ENCODE measurements around the gene RNU6-1.

Gene RNU6-1

DNA sequence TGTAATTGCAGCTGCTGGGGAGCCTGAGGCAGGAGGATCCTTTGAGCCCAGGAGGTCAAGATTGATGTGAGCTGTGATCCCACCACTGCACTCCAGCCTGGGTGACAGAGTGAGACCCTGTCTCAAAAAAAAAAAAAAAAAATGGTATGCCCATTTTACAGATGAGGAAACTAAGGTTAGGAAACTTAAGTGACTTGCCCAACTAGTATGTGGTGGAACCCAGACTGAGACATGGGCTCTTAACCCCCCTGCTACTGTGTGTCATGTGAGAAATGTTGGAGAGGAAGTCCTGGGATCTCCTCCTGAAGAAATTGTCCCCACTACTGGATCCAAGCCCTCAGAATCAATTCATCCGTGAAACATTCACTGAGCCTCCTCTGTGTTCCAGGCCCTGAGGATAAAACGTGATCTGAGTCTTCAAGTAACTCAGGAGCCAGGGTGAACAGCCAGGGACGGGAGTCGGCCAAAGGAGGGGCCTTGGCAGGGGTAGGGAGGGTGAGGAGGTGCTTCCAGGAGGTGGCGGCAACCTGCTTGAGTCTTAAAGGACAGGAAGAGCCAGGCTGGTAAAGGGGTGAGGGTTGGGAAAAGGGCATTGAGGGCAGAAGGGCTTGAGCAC, 19.6 kb upstream of the RNU6-1 start:
- no peak for DNase-seq (ENCODE audit: low spot score)

DNA sequence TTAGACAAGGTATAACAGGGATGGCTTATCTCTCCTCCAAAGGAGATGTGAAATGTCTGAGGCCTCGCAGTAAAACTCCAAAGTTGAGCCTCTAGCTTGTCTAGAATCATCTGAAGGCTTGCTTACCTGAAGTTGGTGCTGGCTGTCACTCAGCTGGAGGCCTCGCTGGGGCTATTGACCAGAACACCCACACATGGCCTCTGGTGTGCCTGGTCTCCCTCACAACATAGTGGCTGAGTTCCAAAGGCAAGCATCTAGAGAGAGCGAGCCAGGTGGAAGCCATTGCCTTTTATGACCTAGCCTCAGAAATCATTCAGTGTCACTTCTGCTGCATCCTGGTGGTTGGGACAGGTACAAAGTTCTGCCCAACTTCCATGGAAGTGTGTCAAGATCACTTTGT, 17.4 kb upstream of the RNU6-1 start:
- DNase-seq (ENCODE audit: low spot score): no peak

DNA sequence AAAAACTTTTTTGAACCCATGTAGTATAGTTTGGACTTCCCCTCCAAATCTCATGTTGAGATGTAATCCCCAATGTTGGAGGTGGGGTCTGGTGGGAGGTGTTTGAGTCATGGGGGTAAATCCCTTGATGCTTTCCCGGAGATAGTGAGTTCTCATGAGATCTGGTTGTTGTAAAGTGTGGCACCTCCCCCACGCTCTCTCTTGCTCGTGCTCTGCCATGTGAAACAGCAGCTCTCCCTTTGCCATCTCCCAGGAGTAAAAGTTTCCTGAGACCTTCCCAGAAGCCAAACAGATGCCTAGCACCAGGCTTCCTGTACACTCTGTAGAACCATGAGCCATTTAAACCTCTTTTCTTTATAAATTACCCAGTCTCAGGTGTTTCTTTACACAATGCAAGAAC, 16.0 kb upstream of the RNU6-1 start:
- no peak for DNase-seq (ENCODE audit: low spot score)

DNA sequence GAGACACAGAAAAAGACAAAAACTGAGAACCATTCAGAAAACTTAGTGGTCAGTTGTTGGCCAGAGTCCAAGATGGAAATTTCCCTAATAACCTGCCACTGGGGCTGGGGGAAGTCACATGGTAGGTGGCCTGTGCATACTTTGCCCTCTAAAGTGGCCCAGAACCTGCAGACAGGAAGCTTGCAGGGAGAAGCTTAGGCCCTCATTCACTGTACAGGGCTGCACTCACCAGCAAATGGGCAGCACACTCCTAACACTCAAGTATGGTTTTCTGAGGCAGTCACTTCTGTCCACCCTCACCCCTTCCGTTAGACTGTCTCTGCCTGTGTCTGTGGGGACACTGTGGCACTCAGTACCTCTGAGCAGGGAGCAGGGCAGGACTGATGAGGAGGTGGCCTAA, 14.5 kb upstream of the RNU6-1 start:
- no peak for DNase-seq (ENCODE audit: low spot score)

DNA sequence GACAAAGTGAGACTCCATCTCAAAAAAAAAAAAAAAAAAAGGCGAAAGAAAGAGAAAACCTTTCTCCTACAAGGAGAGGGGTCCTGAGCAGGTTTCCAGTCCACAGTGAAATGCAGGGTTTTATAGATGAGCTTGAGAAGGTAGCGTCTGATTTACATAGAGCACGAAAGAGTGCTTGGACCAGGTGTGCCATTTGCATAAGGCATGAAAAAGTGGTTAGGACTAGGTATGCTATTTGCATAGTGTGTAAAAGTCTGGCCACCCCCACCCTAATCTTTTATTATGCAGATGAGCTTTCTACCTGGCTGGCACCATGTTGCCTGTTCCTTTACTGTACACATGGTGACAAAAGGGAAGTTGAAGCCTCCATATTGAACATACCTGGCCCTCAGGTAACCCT, 13.6 kb upstream of the RNU6-1 start:
- DNase-seq (ENCODE audit: low spot score): no peak

DNA sequence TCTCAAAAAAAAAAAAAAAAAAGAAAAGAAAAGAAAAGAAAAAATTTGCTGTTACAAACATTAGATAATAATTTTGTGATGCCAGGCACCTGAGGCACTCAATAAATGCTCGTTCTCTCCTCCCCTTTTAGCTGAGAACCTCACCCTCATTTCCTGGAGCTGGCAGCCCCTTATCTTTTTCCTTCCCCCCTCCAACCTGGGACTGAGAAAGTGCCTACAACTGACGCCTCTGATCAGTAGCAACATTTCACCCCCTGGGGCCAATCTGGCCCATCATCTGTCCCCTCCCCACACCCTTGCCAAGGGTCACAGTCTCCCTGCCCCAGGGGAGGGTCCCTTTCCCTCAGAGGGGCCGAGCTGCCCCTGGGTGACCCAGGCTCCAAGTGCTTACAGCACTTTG, 12.6 kb upstream of the RNU6-1 start:
- no peak for DNase-seq (ENCODE audit: low spot score)

DNA sequence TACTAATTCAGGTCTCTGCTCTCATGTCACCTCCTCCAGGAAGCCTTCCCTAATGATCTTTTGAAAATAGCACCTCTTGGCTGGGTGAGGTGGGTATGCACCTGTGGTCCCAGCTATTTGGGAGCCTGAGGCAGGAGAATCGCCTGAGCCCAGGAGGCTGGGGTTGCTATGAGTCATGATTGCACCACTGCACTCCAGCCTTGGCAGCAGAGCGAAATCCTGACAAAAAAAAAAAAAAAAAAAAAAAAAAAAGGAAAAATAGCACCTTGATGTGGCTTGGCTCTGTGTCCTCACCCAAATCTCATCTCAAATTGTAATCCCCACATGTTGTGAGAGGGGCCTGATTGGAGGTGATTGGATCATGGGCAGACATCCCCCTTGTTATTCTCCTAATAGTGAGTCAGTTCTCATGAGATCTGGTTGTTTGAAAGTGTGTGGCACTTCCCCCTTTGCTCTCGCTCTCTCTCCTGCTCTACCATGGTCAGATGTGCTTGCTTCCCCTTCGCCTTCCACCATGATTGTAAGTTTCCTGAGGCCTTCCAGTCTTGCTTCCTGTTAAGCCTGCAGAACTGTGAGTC, 11.2 kb upstream of the RNU6-1 start:
- no peak for DNase-seq (ENCODE audit: low spot score)

DNA sequence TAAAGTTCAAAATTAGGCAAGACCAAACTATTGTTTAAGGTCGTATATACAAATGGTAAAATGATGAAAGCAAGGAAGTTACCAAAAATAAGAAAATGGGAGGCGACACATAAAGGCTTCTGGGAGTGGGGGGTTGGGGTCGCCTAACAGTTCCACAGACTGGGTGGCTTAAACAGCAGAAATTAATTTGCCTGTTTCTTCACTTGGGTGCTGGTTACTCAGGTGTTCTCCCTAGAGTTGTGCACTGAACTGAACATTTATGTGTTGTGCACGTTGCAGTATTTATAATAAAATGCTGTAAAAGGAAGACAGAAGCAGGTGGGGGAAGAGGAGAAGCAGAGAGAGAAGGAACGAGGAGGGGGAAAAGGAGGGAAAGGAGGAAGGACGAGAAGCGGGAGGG, 10.5 kb upstream of the RNU6-1 start:
- no peak for DNase-seq (ENCODE audit: low spot score)

DNA sequence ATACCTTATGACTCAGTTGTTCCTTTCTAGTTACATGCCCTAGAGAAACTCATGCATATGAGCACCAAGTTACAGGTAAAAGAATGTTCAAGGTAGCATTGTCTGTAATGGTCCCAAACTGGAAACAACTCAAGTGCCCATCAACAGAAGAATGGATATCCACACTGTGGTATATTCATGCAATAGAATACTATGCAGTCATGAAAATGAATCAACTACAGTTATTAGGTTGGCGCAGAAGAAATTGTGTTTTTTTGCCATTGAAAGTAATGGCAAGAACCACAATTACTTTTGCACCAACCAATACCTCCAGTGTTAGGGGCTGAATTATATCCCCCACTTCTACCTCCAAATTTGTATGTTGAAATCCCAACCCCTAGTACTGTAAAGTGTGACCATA, 9.7 kb upstream of the RNU6-1 start:
- no peak for DNase-seq (ENCODE audit: low spot score)

DNA sequence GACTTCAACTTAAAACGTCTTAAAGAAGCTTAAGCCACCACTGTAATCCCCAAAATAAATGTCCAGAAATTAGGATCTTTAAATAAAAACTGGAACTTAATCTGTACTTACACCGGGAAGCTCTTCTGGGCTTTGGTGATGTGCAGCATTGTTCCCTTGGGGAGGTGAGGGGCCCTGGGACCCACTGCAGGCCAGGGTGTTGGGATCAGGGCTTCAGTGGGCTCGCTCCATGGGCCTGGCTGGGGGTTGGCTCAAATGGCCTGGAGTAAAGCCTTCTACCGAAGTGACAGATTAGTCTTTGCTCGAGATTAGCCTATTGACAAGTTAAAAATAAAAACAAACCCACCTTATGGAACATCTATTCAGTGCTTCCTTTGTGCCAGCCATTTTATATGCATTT, 6.1 kb upstream of the RNU6-1 start:
- no peak for DNase-seq (ENCODE audit: low spot score)

DNA sequence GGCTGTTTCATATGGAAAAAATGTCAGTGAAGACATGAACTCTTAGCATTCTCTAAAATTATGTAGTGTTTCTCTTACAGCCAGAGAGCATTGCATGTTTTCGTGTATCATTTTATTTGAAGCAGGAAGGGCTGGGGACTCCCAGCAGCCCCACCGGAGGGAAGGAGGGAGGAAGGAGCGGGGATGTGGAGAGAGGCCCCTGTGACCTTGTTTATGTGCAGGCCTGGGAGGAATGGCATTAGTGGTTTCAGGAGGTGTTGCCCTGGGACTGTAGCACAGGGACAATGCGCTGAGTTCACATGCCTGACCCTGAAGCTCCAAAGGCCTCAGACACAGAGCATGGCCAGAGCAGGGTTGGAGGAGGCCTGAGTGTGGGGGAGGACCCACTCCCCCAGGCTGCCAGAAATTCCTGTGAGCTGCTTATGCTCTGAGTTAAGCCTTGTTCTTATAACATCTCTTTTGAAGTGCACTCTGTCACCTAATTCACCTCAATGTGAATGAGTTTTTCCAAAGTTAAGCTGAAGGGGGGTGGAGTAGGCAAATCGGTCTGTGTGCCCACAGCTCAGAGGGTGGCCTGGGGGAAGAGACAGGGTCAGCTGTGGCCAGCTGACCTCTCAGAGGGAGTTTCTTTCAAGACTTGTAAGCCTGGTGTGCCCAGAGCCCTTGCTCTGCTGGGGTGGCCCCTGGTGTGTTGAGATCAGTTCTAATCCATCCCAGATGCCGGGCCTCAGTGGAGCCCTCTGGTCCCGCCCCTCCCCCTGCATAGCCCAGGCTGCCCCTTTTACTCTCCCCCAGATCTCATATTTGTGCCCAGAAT, 3.9 kb upstream of the RNU6-1 start:
- DNase-seq (ENCODE audit: low spot score): no peak

DNA sequence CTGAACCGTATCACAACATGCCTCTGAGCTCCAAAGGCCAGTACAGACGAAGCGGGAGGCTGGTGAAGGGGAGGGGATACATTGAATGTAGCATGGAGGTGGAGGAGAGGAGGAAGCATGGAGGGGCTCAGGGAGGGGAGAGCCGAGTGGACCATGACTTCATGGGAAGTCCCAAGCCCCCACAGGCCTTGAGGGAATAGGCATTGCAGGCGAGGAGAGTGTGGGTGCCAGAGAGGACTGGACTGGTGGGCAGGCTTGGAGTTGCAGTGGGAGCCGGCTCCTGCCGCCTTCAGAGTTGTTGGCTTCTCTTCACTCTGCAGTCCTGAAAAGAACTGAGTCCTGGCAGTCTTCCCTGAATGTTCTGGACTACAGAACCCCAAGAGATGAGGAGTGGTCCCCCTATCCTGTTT, 3.3 kb upstream of the RNU6-1 start:
- DNase-seq (ENCODE audit: low spot score): peak; percentile 45

DNA sequence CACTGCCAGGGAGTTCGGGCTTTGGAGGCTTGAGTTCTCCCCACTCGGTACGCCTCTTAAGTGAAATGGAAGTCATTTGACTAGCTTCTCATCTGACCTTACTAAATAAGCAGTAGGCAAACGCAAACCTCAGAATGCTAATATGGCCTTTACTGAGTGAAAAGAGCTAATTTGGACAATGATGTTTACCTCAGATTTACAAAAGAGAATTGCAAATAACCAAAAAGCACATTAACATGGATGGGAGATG, 1.6 kb upstream of the RNU6-1 start:
- DNase-seq (ENCODE audit: low spot score): no peak

DNA sequence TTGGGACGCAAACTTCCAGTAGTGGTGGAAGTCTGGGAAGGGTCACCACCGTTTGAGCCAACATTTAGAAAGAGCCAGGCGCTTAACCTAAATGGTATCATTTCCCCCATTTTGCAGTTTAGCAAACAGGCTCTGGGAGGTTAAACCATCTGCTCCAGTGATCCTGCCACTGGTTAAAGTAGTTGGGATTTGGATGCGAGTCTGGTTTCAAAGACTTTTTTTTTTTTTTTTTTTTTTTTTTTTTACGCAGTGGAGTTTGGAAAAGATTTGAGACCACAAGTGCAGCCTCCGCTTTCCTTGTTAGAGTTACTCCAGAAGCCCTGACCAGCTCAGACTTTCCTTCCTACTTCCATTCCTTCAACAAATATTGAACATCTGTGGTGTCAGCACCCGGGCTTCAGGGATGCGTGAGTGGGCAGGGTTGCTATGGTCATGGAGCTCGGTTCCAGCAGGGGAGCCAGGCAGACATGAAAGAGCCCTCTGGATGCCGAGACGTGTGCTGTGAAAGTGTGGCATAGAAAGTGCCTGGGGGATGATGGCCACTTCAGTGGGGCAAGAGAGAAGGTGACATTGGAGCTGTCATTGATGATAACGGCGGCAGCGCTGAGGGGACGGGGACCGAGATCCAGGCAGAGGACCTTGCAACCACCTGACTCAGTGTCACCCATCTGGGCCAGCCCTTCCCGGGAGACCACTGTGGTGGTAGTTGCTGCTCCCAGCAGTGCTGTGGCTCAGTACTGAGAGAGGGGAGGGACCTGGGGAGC, 1.1 kb upstream of the RNU6-1 start:
- DNase-seq (ENCODE audit: low spot score): peak; percentile 59

DNA sequence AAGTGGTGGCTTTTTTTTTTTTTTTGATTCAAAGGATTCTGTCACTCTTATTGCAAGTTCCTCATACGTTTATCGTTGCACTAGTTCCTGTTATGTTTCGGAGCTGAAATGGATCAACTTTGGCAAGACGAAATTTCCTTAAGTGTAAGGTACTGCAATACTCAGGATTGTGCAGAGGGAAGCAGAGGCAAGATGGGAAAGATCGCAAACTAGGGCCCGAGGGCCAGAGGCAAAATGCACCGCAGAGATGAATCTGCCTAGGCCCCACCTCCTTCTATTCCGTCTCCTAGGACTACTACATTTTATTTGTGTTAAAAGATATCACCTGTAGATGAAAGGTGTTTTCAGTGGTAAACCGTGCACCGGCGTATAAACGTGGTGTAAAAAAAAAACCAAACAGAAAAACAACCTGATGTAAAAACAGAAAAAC, 331 bp downstream of the RNU6-1 start:
- DNase-seq (ENCODE audit: low spot score): peak; percentile 85

DNA sequence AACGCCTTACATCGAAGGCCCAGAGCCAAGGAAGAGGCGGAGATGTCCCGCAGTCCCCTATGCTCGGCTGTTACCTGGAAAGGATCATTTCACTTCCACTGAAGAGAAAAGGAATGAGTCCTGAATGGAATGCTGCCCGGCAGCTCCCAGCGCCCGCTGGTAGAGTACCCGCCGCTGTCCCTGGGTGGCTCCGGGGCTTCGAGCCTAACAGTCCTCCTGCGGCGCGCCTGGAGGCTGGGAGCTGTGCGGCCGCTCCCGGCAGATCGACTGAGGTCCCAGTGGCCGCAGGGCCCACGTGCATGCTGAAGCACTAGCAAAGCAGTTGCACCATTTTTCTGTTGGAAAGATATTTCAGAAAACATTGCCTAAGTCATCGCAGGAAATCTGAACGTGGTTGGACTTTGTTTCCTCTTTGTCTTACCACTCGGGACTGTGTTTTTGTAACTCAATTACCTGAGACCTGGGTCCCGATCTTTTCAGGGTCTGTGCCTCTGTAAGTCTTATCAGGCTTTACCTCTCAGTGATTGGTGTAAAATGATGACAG, 984 bp downstream of the RNU6-1 start:
- peak; percentile 75 for DNase-seq (ENCODE audit: low spot score)

DNA sequence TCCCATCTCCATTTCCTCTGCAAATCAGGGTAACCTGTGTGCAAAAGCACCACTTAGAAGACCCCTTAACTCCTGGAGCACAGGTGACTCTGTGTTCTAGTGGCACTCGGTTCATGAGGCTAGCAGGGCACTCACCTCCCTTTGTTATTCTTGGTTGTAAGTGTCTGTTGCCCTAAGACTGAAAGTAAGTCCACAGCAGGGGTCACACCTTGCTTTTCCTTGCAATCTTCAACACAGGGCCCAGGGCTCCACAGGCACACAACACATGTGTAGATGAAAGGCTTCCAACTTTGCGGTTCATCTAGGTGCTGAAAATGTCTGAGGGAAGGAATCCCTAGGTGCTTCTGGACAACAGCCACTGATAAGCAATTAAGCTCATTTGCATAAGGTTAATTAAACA, 2.9 kb downstream of the RNU6-1 start:
- DNase-seq (ENCODE audit: low spot score): no peak

DNA sequence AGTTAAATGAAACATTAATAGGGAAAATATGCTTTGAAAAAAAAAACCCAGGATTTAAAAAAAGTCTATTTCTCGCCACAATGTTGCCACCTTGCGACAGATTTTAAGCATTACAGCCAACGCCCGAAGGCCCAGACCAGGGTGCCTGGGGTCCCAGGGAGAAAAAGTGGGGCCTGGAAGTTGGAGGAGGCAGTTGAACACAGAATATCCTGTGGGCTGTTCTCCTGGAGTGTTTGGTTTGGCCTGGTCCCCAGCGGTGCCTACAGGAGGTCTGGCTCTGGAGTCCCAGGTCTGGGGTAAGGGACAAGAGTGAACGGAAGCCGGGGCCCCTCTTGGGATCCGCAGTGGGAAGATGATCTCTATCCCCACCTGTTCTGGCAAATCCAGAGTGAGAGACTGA, 3.4 kb downstream of the RNU6-1 start:
- DNase-seq (ENCODE audit: low spot score): peak; percentile 59

DNA sequence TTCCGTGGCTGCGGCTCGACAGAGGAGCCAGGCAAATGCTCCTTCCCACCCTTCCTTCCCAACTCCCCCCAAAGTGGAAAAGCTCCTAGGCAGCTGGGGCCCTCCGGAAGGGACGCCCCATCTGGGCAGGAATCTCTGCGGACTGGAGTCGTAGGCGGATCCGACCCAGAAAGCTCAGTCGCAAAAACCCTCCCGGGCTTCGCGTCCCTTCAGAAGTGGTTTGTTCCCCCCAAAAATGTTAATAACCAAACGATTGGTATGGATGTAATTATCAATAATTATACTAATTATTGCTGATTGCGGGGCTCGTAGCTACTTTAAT, 3.8 kb downstream of the RNU6-1 start:
- DNase-seq (ENCODE audit: low spot score): no peak

DNA sequence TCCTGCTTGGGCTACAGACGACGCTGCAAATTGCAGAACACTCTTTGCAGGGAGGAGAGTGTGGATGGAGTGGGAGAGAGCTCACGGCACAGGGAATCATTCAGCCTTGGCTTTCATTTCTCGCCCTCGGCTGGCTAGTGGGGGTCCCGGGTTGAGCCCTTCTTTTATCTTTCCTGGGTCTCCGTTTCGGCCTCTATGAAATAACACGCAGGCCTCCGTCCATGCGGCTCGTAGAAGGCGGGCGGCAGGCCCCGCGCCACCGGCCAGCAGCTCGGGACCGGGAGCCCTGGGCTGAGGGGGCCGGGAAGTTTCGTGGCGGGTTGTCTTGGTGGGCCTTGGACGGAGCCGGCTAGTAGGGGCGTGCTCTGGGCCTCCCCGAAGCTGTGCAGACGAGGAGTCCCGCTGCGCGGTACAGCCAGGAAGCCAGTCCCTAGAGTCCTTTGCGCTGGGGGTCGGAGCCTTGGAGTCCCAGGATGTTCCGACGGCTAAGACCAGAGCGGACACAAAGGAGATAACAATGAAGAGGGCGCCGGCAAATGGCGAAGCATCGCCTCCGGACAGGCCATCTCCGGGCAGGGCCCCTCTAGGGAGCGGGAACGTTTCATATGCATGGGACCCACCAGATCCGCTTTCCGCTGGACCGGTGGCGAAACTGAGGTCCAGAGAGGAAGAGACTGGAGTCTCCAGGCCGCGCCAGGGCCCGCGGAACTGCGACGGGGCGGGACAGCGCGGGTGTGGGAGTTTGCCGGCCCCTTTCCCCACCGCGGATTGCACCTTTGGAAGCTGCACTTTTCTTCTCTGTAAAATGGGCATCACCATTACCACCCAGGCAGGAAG, 4.3 kb downstream of the RNU6-1 start:
- no peak for DNase-seq (ENCODE audit: low spot score)

DNA sequence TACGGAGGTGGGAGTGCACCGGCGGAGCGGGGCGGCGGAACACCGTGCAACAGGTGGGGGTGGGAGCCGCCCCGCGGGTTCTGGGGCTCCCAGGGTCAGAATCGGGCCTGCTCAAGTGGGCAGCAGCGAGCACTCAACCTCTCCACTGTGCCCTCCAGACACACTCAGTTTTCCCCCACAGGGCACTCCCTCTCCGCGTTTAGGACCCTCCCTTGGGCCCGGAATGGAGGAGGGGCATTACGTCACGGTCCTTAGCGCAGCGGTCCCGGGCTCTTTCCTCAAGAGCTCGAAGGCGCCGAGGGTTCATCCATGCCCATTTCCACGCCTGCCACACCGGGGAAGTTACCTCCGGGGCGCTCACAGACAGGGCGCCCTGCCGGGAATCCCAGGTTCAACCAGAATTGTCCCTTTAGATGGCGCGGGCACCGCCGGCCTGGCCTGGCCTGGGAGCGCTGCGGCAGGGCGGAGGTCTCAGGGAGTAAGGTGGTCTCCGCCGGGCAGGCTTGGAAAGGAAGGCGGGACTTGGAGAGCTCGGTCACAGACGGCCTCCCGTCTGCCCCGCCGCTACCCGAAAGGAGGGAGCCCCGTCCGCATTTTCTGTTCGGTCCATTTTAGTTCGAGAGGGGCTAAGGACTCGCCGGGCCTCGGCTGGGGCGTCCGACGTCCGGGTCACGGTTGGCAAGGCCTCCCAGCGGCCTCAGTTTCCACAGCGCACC, 5.1 kb downstream of the RNU6-1 start:
- no peak for DNase-seq (ENCODE audit: low spot score)
